ENCODE results near the gene MAGI2.

The MAGI2 gene

DNA sequence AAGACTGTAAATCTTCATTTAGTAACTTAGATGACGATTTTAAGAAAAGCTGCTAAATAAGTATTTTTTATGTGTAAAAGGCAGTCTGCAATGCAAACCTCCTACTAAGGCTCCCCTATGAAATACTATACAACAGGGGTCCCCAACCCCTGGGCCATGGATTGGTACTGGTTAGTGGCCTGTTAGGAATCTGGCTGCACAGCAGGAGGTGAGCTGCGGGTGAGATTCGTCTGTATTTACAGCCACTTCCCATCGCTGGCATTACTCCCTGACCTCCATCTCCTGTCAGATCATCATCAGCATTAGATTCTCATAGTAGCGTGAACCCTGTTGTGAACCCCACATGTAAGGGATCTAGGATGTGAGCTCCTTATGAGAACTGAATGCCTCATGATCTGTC is 580.4 kb downstream of the MAGI2 start (continued):
- TF ChIP-seq, protein P1, sequence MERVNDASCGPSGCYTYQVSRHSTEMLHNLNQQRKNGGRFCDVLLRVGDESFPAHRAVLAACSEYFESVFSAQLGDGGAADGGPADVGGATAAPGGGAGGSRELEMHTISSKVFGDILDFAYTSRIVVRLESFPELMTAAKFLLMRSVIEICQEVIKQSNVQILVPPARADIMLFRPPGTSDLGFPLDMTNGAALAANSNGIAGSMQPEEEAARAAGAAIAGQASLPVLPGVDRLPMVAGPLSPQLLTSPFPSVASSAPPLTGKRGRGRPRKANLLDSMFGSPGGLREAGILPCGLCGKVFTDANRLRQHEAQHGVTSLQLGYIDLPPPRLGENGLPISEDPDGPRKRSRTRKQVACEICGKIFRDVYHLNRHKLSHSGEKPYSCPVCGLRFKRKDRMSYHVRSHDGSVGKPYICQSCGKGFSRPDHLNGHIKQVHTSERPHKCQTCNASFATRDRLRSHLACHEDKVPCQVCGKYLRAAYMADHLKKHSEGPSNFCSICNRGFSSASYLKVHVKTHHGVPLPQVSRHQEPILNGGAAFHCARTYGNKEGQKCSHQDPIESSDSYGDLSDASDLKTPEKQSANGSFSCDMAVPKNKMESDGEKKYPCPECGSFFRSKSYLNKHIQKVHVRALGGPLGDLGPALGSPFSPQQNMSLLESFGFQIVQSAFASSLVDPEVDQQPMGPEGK (CRISPR knock-in tag; IDR thresholded peaks at IDR 0.05; ENCODE audit: borderline replicate concordance): no peak
- TF ChIP-seq GLIS3 (CRISPR knock-in tag; IDR thresholded peaks at IDR 0.05) (no peak), ZNF8 (CRISPR knock-in tag; IDR thresholded peaks at IDR 0.05) (no peak), ZNF565 (CRISPR knock-in tag; conservative IDR thresholded peaks at IDR 0.05; ENCODE audit: low read depth) (no peak)

DNA sequence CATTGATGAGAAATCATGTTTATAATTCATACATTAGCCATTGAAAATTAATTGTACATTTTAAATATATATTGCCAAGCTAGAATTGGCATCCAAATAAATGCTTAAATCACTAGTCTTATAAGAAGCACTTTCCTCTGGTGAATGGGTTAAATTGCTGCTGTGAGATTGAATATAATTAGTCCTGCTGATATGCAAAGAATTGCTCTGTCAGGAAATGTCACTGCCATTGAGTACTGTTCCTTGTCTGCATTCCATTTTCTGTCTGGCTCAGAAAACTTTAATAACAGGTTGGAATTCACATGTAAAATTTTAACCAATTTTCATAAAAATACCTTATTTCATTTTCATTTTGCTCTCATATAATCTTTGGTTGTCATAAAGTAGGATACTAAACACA is 589.1 kb downstream of the MAGI2 start:
- no peak for ATAC-seq
- TF ChIP-seq ZC3H10 (CRISPR knock-in tag; IDR thresholded peaks at IDR 0.05) (no peak), ISL1 (CRISPR knock-in tag; IDR thresholded peaks at IDR 0.05) (no peak), ZFP30 (CRISPR knock-in tag; IDR thresholded peaks at IDR 0.05) (no peak)
- TF ChIP-seq, protein P2, sequence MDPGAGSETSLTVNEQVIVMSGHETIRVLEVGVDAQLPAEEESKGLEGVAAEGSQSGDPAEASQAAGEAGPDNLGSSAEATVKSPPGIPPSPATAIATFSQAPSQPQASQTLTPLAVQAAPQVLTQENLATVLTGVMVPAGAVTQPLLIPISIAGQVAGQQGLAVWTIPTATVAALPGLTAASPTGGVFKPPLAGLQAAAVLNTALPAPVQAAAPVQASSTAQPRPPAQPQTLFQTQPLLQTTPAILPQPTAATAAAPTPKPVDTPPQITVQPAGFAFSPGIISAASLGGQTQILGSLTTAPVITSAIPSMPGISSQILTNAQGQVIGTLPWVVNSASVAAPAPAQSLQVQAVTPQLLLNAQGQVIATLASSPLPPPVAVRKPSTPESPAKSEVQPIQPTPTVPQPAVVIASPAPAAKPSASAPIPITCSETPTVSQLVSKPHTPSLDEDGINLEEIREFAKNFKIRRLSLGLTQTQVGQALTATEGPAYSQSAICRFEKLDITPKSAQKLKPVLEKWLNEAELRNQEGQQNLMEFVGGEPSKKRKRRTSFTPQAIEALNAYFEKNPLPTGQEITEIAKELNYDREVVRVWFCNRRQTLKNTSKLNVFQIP (CRISPR knock-in tag; IDR thresholded peaks at IDR 0.05; ENCODE audit: borderline replicate concordance, low read depth): no peak

DNA sequence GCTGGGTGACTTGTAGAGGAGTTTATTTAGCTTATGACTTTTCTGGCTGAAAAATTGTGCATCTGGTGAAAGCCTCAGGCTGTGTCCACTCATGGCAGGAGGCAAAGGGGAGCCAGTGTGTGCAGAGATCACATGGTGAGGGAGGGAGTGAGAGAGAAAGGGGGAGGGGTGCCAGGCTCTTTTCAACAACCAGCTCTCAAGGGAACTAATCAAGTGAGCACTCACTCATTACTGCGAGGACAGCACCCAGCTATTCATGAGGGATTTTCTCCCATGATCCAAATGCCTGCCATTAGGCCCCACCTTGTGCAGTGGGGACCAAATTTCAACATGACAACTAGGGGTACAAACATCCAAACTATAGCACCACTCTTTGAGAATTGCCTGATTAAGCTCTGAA is 590.2 kb downstream of the MAGI2 start:
- no peak for ATAC-seq
- TF ChIP-seq, protein P3, sequence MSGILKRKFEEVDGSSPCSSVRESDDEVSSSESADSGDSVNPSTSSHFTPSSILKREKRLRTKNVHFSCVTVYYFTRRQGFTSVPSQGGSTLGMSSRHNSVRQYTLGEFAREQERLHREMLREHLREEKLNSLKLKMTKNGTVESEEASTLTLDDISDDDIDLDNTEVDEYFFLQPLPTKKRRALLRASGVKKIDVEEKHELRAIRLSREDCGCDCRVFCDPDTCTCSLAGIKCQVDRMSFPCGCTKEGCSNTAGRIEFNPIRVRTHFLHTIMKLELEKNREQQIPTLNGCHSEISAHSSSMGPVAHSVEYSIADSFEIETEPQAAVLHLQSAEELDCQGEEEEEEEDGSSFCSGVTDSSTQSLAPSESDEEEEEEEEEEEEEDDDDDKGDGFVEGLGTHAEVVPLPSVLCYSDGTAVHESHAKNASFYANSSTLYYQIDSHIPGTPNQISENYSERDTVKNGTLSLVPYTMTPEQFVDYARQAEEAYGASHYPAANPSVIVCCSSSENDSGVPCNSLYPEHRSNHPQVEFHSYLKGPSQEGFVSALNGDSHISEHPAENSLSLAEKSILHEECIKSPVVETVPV (CRISPR knock-in tag; IDR thresholded peaks at IDR 0.05): no peak
- TF ChIP-seq, protein P4, sequence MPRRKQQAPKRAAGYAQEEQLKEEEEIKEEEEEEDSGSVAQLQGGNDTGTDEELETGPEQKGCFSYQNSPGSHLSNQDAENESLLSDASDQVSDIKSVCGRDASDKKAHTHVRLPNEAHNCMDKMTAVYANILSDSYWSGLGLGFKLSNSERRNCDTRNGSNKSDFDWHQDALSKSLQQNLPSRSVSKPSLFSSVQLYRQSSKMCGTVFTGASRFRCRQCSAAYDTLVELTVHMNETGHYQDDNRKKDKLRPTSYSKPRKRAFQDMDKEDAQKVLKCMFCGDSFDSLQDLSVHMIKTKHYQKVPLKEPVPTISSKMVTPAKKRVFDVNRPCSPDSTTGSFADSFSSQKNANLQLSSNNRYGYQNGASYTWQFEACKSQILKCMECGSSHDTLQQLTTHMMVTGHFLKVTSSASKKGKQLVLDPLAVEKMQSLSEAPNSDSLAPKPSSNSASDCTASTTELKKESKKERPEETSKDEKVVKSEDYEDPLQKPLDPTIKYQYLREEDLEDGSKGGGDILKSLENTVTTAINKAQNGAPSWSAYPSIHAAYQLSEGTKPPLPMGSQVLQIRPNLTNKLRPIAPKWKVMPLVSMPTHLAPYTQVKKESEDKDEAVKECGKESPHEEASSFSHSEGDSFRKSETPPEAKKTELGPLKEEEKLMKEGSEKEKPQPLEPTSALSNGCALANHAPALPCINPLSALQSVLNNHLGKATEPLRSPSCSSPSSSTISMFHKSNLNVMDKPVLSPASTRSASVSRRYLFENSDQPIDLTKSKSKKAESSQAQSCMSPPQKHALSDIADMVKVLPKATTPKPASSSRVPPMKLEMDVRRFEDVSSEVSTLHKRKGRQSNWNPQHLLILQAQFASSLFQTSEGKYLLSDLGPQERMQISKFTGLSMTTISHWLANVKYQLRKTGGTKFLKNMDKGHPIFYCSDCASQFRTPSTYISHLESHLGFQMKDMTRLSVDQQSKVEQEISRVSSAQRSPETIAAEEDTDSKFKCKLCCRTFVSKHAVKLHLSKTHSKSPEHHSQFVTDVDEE (CRISPR knock-in tag; IDR thresholded peaks at IDR 0.05): no peak
- TF ChIP-seq ISL1 (CRISPR knock-in tag; IDR thresholded peaks at IDR 0.05) (no peak), ESRRG (CRISPR knock-in tag; IDR thresholded peaks at IDR 0.05) (no peak), ZNF565 (CRISPR knock-in tag; conservative IDR thresholded peaks at IDR 0.05; ENCODE audit: low read depth) (no peak), OSR1 (CRISPR knock-in tag; IDR thresholded peaks at IDR 0.05) (no peak), CSDC2 (CRISPR knock-in tag; IDR thresholded peaks at IDR 0.05) (no peak), ZNF70 (CRISPR knock-in tag; IDR thresholded peaks at IDR 0.05) (no peak), TOX (CRISPR knock-in tag; IDR thresholded peaks at IDR 0.05; ENCODE audit: borderline replicate concordance) (no peak), GLIS3 (CRISPR knock-in tag; IDR thresholded peaks at IDR 0.05) (no peak), TCF4 (CRISPR knock-in tag; IDR thresholded peaks at IDR 0.05; ENCODE audit: borderline replicate concordance) (no peak), PPARA (CRISPR knock-in tag; IDR thresholded peaks at IDR 0.05; ENCODE audit: borderline replicate concordance) (no peak)
- TF ChIP-seq, protein P1 (CRISPR knock-in tag; IDR thresholded peaks at IDR 0.05; ENCODE audit: borderline replicate concordance): no peak
- TF ChIP-seq, protein P2 (CRISPR knock-in tag; IDR thresholded peaks at IDR 0.05; ENCODE audit: borderline replicate concordance, low read depth): no peak

All from SK-N-SH treated with all-trans-retinoic acid at 6 μM for 48 hours (cell line).